Nephron (organoid): ENCODE results near the gene PIM2.

ENCODE experiments used
- H3K27ac Mint-ChIP-seq, 3 experiments: 2 replicates each; pipeline ENCODE4 v1.8.0; 2020; ENCODE audit warnings: mixed read lengths in 3 of 3, mild to moderate bottlenecking in 2 of 3, moderate library complexity in 1 of 3
- H3K27me3 Mint-ChIP-seq: 2 replicates; pipeline ENCODE4 v1.8.0; 2021; ENCODE audit warnings: low read depth, mild to moderate bottlenecking, moderate library complexity, mixed read lengths
- H3K36me3 Mint-ChIP-seq: 2 replicates; pipeline ENCODE4 v1.8.0; 2020; ENCODE audit warnings: low read depth, mixed read lengths
- H3K4me1 Mint-ChIP-seq: 2 replicates; pipeline ENCODE4 v1.8.0; 2020; ENCODE audit warnings: mixed read lengths
- H3K4me3 Mint-ChIP-seq, 3 experiments: 2 replicates each; pipeline ENCODE4 v1.8.0; 2020; ENCODE audit warnings: mild to moderate bottlenecking in 3 of 3, mixed read lengths in 3 of 3, moderate library complexity in 2 of 3
- H3K9me3 Mint-ChIP-seq: 2 replicates; pipeline ENCODE4 v1.8.0; 2020; ENCODE audit warnings: mixed read lengths
- CTCF ChIP-seq, 3 experiments: fragments of 200-600 bp; sonication (generic); IDR thresholded peaks; one replicate each; pipeline ENCODE4 v1.5.0; 2021; ENCODE audit warnings: antibody characterized with exemption in 3 of 3; ENCODE audit not compliant: unreplicated experiment in 3 of 3

PIM2 gene

GRCh38 chrX:48960291-48960690, 41.5 kb upstream of the PIM2 start:
- peak overlapping the region; percentile 54 to 73 (median 72) for H3K4me3 Mint-ChIP-seq
- no peak for TF ChIP-seq CTCF (IDR thresholded peaks at IDR 0.05; ENCODE audit: unreplicated experiment in 3 of 3)
- H3K27ac Mint-ChIP-seq = peak overlapping the region; percentile 81 to 98 (median 97)
- peaks cover 30% of the 10 kb centered on the region for H3K4me1 Mint-ChIP-seq
- no peaks in the 10 kb centered on the region for H3K36me3 Mint-ChIP-seq
- H3K9me3 Mint-ChIP-seq = peaks cover 4% of the 10 kb centered on the region
- H3K27me3 Mint-ChIP-seq = no peaks in the 10 kb centered on the region

DNA sequence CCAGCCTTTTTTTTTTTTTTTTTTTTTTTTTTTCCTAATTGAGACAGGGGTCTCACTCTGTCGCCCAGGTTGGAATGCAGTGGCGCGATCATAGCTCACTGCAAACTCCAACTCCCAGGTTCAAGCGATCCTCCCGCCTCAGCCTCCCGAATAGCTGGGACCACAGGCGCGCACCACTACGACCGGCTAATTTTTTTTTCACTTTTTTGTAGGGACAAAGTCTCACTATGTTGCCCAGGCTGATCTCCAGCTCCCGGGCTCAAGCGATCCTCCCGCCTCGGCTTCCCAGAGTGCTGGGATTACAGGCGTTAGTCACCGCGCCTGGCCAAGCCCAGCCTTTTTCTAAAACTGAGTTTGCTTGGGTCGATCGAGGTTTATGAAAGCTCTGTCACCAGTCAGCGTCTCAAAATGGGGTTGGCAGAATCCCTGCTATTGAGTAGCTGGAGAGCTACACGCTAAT, 39.8 kb upstream of the PIM2 start:
- Mint-ChIP-seq H3K27me3 (no peaks in the 10 kb centered on the region), H3K4me1 (peaks cover 37% of the 10 kb centered on the region), H3K27ac (peak overlapping the region; percentile 98 to 100 (median 100)), H3K36me3 (peaks cover 5% of the 10 kb centered on the region), H3K4me3 (peak overlapping the region; percentile 98 to 100 (median 99)), H3K9me3 (peaks cover 2% of the 10 kb centered on the region)
- TF ChIP-seq CTCF (IDR thresholded peaks at IDR 0.05; ENCODE audit: unreplicated experiment in 3 of 3) = no peak

DNA sequence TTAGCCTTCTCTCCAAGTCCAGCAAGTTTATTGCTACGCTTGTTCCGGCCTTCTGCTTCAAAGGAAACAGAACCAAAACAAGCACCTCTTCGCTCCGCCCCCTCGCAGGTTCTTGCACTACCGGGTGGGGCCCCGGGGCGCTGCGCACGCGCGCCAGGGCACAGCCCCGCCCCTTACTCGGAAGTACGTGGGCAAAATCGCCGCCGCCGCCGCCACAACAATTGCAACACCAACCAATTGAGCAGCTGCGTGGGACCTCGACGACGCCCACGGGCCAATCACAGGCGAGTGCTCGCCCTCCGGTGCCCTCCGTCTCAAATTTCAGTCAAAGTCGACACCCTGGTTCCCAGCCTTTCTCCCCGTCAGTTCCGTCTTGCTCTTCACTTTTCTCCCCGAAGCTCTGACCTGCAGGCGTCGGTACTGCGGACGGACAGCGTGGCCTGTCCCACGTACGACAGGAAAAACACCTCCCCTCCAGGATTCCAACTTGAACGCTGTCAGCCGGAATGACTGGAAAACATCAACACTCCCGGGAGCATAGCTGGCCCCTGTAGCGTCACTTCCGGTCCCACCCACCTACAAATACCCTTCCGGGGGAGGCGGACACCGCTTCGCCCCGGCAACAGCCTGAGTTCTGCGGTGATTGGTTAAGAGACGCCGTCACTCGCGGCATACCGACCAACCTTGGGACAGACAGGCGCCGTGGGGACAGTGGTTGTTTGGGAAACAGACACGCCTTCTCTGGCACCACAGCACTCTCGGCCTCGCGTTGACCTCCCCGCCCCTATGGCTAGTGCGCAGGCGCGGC, 39.2 kb upstream of the PIM2 start:
- H3K4me3 Mint-ChIP-seq = peak overlapping the region; percentile 98 to 100 (median 99)
- H3K27me3 Mint-ChIP-seq = no peaks in the 10 kb centered on the region
- no peak for TF ChIP-seq CTCF (IDR thresholded peaks at IDR 0.05; ENCODE audit: unreplicated experiment in 3 of 3)
- H3K36me3 Mint-ChIP-seq = peaks cover 5% of the 10 kb centered on the region
- H3K4me1 Mint-ChIP-seq = peaks cover 43% of the 10 kb centered on the region
- no peaks in the 10 kb centered on the region for H3K9me3 Mint-ChIP-seq
- H3K27ac Mint-ChIP-seq = peak overlapping the region; percentile 98 to 100 (median 100)

- peak within 1 kb of the TSS; percentile 98 to 100 (median 99) for H3K4me3 Mint-ChIP-seq
- peaks cover 49% of the 10 kb centered on the region for H3K4me1 Mint-ChIP-seq
- no peaks in the 10 kb centered on the region for H3K9me3 Mint-ChIP-seq
- no peaks in the 10 kb centered on the region for H3K27me3 Mint-ChIP-seq
- H3K27ac Mint-ChIP-seq = peak within 1 kb of the TSS; percentile 98 to 100 (median 100)
- H3K36me3 Mint-ChIP-seq = peaks cover 5% of the 10 kb centered on the region
- no peak for TF ChIP-seq CTCF (IDR thresholded peaks at IDR 0.05; ENCODE audit: unreplicated experiment in 3 of 3)
These were observed 38.6 kb upstream of the PIM2 start, which contains the start of gene OTUD5 for GRCh38 chrX:48957477-48957826. Gene OTUD5, minus strand, starts transcription at chrX:48957607. Its CDS starts 37 bp downstream, at chrX:48957570.

DNA sequence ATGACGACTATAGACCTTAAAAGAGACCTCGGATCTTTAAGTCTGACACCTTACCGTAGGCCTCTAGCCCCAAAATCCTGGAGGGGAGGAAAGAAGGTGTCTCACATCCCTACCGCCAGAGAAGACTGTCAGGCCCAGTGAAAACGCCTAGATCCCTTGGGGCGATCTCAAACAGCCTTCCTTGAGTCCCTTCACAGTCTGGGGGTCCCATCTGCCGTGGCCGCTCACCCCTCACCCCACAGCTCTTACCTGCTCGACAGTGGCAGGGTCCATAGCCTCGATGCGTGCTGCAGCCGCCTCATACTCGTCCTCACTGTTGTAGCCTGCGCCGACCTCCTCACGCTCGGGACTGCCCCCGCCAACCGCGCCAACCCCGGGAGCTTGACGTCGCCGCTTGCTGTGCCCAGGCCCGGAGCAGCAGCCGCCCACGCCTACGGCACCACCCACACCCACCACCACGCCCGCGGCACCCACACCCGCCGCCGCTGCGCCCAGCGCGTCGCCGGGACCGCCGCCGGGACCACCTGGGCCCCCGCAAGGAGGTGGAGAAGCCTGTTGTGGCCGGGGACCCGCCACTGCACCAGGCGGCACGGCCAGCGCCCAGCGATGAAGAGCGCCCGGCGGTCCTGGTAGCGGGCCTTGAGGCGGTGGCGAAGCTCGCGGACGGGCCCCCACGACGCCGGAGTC, 38.0 kb upstream of the PIM2 start:
- no peaks in the 10 kb centered on the region for H3K27me3 Mint-ChIP-seq
- H3K27ac Mint-ChIP-seq = peak overlapping the region; percentile 23 to 65 (median 64)
- TF ChIP-seq CTCF (IDR thresholded peaks at IDR 0.05; ENCODE audit: unreplicated experiment in 3 of 3) = no peak
- peak overlapping the region; percentile 75 to 88 (median 85) for H3K4me3 Mint-ChIP-seq
- peaks cover 52% of the 10 kb centered on the region for H3K4me1 Mint-ChIP-seq
- peaks cover 10% of the 10 kb centered on the region for H3K36me3 Mint-ChIP-seq
- no peaks in the 10 kb centered on the region for H3K9me3 Mint-ChIP-seq
